Cardiac septum (tissue), 1 donor: ENCODE results near the gene C3orf49. TPM values are rescaled to one million over a fixed set of nuclear protein-coding genes. Genes with fewer than 3 reads are reported as not detected.

Source experiments
- DNase-seq: peaks from one replicate; pipeline ENCODE4 v3.0.0-alpha.2; 2020; ENCODE audit warnings: low spot score
- intact Hi-C: fragments of 100-400 bp; cut with DNase I; formaldehyde crosslinking; loops from one replicate; pipeline ENCODE4 v1.14.0; 2022
- total RNA-seq: library from RNA; stranded (reverse); fragmentation: NEBNext Ultra II Directional; extraction: Animal tissue kit (Norgen Biotek cat#: 25700); gene quantifications from one replicate; pipeline ENCODE4 v1.2.1, GENCODE V29; 2021
- donor health status: DM: no; HTN: no; CAD: no.

C3orf49 gene
- total RNA-seq, 1 donor from 2014 or later, result not detected

- intact Hi-C loops, result no loop called here
- no peak for DNase-seq
Measured at GRCh38 chr3:63876260-63876659, 57.2 kb downstream of the C3orf49 start.

- DNase-seq, result no peak
- intact Hi-C loops, result no loop called here
Measured at GRCh38 chr3:63877737-63878393, 58.8 kb downstream of the C3orf49 start.

DNA sequence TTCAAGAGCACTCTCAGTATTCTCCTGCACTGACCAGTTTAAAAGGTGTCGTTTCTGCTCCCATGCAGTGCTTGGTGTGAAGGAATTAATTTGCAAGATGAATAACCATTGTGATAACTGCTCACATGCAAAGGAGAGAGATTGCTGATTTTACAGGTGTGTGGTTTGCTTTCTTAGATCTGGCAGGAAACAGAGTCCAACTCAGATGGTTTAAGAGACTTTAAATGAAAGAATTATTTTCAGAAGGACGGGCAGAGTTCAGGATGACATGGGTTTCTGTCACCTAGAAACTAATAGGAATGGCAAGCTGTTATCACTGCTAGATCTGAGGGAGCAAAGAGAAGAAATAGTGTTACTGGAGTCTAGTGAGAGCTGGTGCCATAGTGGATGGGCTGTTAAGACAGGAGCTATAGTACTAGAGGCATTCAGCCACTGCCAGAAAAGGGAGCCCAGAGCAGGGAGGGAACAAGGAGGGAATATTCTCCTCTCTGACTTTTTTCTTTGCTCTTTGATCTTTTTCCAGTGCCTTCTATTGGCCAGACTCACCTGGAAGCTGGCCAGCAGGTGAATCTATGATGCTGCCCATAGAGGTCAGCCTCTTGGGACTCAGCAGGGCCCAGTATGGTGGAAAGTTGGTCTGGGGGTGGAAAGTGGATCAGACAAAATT lies 59.4 kb downstream of the C3orf49 start:
- intact Hi-C loops, result no loop called here
- no peak for DNase-seq

DNA sequence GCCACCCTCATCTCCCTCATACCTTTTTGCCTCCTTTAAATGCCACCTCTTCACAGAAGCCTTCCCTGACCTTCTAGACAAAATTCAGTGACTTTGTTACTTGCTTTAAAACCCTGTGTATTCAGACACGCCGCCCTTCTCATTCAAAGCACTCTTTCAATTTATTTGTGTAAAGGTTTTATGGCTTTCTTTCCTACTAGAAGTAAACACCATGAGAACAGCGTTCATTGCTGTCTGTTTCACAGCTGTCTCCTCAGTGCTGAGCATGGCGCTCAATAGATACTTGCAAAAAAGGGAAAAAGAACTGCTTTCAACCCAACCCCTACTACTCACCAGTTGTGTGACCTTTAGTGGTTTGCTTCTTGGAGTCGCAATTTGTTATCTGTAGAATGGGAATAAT lies 61.6 kb downstream of the C3orf49 start:
- intact Hi-C loops, result no loop called here
- no peak for DNase-seq

- intact Hi-C loops, result no loop called here
- DNase-seq, result no peak
Measured at GRCh38 chr3:63886858-63887257, 67.8 kb downstream of the C3orf49 start.

- intact Hi-C loops, result no loop called here
Measured at GRCh38 chr3:63891518-63891917, 72.4 kb downstream of the C3orf49 start.

GRCh38 chr3:63892773-63893352 lies 73.8 kb downstream of the C3orf49 start:
- intact Hi-C loops, result no loop called here
- no peak for DNase-seq

More at GRCh38 chr3:63891518-63891917, 72.4 kb downstream of the C3orf49 start:
- DNase-seq, result no peak

- intact Hi-C loops, result no loop called here
Measured at GRCh38 chr3:63895422-63896189, 76.5 kb downstream of the C3orf49 start.

DNA sequence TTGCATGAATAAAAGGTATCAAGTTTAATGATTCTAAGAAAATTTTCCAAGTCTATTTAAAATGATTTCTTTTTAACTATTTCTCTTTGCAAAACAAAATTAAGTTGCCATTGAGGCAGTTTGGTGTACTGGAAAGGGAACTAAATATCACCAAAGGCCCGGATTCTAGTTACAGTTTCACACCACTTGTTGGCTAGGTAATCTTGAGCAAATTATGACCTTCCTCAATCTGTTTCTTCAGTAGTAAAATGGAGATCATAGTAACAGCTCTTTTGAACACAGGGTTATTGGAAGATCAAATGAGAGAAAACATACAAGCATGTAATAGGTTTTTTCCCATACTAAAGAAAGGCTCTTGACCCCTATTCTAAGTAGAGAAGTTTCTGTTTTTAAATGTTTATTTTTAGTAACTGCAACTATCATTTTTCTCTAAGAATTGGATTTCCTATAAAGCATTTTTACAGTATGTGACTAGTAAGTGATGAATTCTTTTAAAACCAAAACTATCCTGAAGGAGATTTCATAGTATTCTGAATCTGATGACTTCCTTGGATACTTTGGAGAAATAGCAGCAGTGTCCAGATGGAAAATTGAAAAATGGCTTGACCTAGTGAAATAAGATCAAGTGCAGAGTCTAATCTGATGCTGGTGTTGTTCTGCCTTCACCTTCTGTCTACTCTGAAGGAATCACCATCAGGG lies 77.4 kb downstream of the C3orf49 start:
- DNase-seq, result no peak
- intact Hi-C loops, result no loop called here

More at GRCh38 chr3:63895422-63896189, 76.5 kb downstream of the C3orf49 start:
- no peak for DNase-seq

Other genes with a start within 250 kb of the C3orf49 start
- not detected for gene SNTN, start 166.6 kb upstream of the C3orf49 start, total RNA-seq
- gene THOC7, start 44.5 kb downstream of the C3orf49 start, total RNA-seq, result 74.3 TPM
- 26.4 TPM for gene ATXN7, start 44.6 kb downstream of the C3orf49 start, total RNA-seq
- not detected for gene SCAANT1, start 93.1 kb downstream of the C3orf49 start, total RNA-seq
- gene PSMD6, start 204.2 kb downstream of the C3orf49 start, total RNA-seq, result 85.7 TPM